Stimulated activated CD8-positive, alpha-beta memory T cell treated with anti-CD3 and anti-CD28 coated beads, Interleukin-12 subunit alpha, Interleukin-12 subunit beta, amount 100 ng/mL, for 24 hours (primary cell): ENCODE data around the gene RBL1.

Experiments
- DNase-seq: peaks from one replicate; pipeline ENCODE4 v3.0.0-alpha.2; 2020; ENCODE audit errors: extremely low read depth

Gene RBL1

GRCh38 chr20:36951198-36951978 lies 144.4 kb downstream of the RBL1 start, which contains the start of gene SAMHD1:
SAMHD1 (minus strand) TSS chr20:36951708; CDS start chr20:36951643, 65 bp downstream.
- DNase-seq: peak; percentile 75

DNA sequence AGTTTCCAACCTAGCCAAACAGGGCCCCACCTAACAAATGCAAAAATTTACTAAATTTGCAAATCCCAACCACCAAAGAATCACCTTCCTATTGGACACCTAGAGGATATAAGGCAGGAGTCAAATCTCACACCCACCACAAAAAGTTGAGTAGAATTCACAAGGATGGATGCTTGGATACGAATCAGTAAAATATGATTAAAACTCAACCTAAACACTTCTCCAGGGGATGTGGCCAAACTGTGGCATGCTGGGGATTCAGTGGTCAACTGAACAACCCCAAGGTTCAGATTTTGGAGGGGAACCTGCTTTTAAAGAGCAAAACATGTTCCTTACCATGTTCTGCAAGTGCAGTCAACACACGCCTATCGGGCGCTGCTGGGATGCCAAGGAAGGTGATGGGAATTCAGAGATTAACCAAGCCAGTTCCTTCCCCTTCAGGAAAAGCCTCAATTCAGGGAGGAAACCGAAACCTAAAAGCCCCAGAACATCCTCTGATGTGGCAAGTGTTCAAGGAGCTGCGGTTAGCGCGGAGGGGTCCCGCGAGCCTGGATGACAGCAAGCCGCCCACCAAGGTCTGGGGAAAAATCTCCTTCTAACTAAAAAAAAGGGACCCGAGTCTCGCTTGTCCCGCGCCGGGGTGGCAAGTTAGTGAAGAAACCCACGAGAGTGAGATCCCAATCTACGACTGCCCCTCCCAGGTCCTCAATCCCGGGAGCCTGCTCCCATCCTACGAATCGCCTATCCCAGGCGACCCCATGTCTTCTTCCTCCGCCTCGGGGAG lies 145.2 kb downstream of the RBL1 start:
- DNase-seq: no peak
